DMS153 (cell line): ENCODE data around the gene SLC25A46.
"Not testable (repeated sequence)": the region's sequence is repeated elsewhere in the genome, so short reads cannot be mapped to it uniquely, and the experiment has no call there.

ENCODE experiments used
- DNase-seq: peaks from one replicate; lab custom pipeline; 2025; lab: John Stamatoyannopoulos, UW

Gene SLC25A46

GRCh38 chr5:110738812-110739651, at the start of gene SLC25A46:
SLC25A46 (plus strand) TSS chr5:110739007; CDS start chr5:110739120, 113 bp downstream.
- peak; percentile 20 for DNase-seq

- DNase-seq: not testable (repeated sequence)
Measured at GRCh38 chr5:110690587-110690986, 48.2 kb upstream of the SLC25A46 start.

- not testable (repeated sequence) for DNase-seq
Measured at GRCh38 chr5:110692669-110693068, 46.1 kb upstream of the SLC25A46 start.

GRCh38 chr5:110702300-110702699, 36.5 kb upstream of the SLC25A46 start:
- DNase-seq: no peak

GRCh38 chr5:110702704-110703103, 36.1 kb upstream of the SLC25A46 start:
- no peak for DNase-seq

- DNase-seq: no peak
Measured at GRCh38 chr5:110703481-110703880, 35.3 kb upstream of the SLC25A46 start.

- no peak for DNase-seq
Measured at GRCh38 chr5:110705349-110705748, 33.5 kb upstream of the SLC25A46 start.

- DNase-seq: no peak
Measured at GRCh38 chr5:110707260-110707844, 31.5 kb upstream of the SLC25A46 start.

- no peak for DNase-seq
Measured at GRCh38 chr5:110716247-110717245, 22.3 kb upstream of the SLC25A46 start.

GRCh38 chr5:110718311-110718710, 20.5 kb upstream of the SLC25A46 start:
- DNase-seq: no peak

- peak; percentile 35 for DNase-seq
Measured at GRCh38 chr5:110726249-110727024, 12.4 kb upstream of the SLC25A46 start, which contains the start of gene TMEM232. TMEM232 (minus strand) TSS chr5:110726671; CDS start chr5:110667352, 59,319 bp downstream.

- DNase-seq: peak; percentile 6
Measured at GRCh38 chr5:110727025-110727314, 11.8 kb upstream of the SLC25A46 start.

- DNase-seq: not testable (repeated sequence)
Measured at GRCh38 chr5:110731499-110731898, 7.3 kb upstream of the SLC25A46 start.

- no peak for DNase-seq
Measured at GRCh38 chr5:110734101-110734500, 4.7 kb upstream of the SLC25A46 start.

GRCh38 chr5:110735556-110735955, 3.3 kb upstream of the SLC25A46 start:
- DNase-seq: no peak

GRCh38 chr5:110736753-110737152, 2.1 kb upstream of the SLC25A46 start:
- no peak for DNase-seq

GRCh38 chr5:110738503-110738811, 350 bp upstream of the SLC25A46 start:
- DNase-seq: no peak

GRCh38 chr5:110751902-110752762, 13.3 kb downstream of the SLC25A46 start:
- DNase-seq: no peak

- DNase-seq: no peak
Measured at GRCh38 chr5:110752953-110753352, 14.1 kb downstream of the SLC25A46 start.

- no peak for DNase-seq
Measured at GRCh38 chr5:110753600-110753999, 14.8 kb downstream of the SLC25A46 start.

- DNase-seq: no peak
Measured at GRCh38 chr5:110754181-110754580, 15.4 kb downstream of the SLC25A46 start.
